HG02943 (cell line): ENCODE data around the gene HSP90AB1.

Source experiments
- ATAC-seq: cut with Tn5 transposase; IDR thresholded peaks from one replicate; pipeline ENCODE4 v1.9.1; 2021; ENCODE audit warnings: mild to moderate bottlenecking, low read depth, moderate library complexity; ENCODE audit not compliant: unreplicated experiment

HSP90AB1 gene

GRCh38 chr6:44246663-44247337 is at the start of gene HSP90AB1:
Gene HSP90AB1 (plus strand): TSS chr6:44247101. CDS start chr6:44248630, 1,529 bp downstream.
- peak; percentile 64 for ATAC-seq

GRCh38 chr6:44198684-44199083 is 48.2 kb upstream of the HSP90AB1 start:
- no peak for ATAC-seq

GRCh38 chr6:44199883-44200282 is 47.0 kb upstream of the HSP90AB1 start:
- no peak for ATAC-seq

- no peak for ATAC-seq
Measured at GRCh38 chr6:44201200-44201599, 45.7 kb upstream of the HSP90AB1 start.

- ATAC-seq, result no peak
Measured at GRCh38 chr6:44201638-44202303, 45.1 kb upstream of the HSP90AB1 start.

- no peak for ATAC-seq
Measured at GRCh38 chr6:44202332-44202971, 44.4 kb upstream of the HSP90AB1 start.

- ATAC-seq, result no peak
Measured at GRCh38 chr6:44202972-44203750, 43.7 kb upstream of the HSP90AB1 start.

GRCh38 chr6:44203955-44204354 is 42.9 kb upstream of the HSP90AB1 start:
- ATAC-seq, result no peak

- ATAC-seq, result no peak
Measured at GRCh38 chr6:44207966-44208365, 38.9 kb upstream of the HSP90AB1 start.

- ATAC-seq, result no peak
Measured at GRCh38 chr6:44211284-44211683, 35.6 kb upstream of the HSP90AB1 start.

- no peak for ATAC-seq
Measured at GRCh38 chr6:44214307-44214706, 32.6 kb upstream of the HSP90AB1 start.

GRCh38 chr6:44216677-44217331 is 30.1 kb upstream of the HSP90AB1 start, which contains the start of gene MYMX:
Gene MYMX (plus strand): TSS chr6:44216926. CDS start chr6:44217472, 546 bp downstream.
- ATAC-seq, result no peak

GRCh38 chr6:44217332-44218143 is 29.4 kb upstream of the HSP90AB1 start:
- ATAC-seq, result no peak

- peak; percentile 57 for ATAC-seq
Measured at GRCh38 chr6:44219053-44219814, 27.7 kb upstream of the HSP90AB1 start.

- ATAC-seq, result no peak
Measured at GRCh38 chr6:44219815-44220784, 26.8 kb upstream of the HSP90AB1 start.

GRCh38 chr6:44220913-44221290 is 26.0 kb upstream of the HSP90AB1 start:
- no peak for ATAC-seq

- no peak for ATAC-seq
Measured at GRCh38 chr6:44221291-44221960, 25.5 kb upstream of the HSP90AB1 start.
